A549 treated with Hydrocortisone at 1 μM for 4 hours (cell line): ENCODE measurements around the gene HMGB4. TPM values are rescaled to one million over a fixed set of nuclear protein-coding genes. Genes with fewer than 3 reads are reported as not detected.

ENCODE experiments used
- total RNA-seq: library from RNA; stranded (reverse); fragments of 200-300 nt; extraction: Qiagen RNA extraction; gene quantifications from 5 replicates; pipeline ENCODE4 v1.2.3, GENCODE V29; 2022

Gene HMGB4, protein sequence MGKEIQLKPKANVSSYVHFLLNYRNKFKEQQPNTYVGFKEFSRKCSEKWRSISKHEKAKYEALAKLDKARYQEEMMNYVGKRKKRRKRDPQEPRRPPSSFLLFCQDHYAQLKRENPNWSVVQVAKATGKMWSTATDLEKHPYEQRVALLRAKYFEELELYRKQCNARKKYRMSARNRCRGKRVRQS
- total RNA-seq = not detected in 5 replicates

DNA sequence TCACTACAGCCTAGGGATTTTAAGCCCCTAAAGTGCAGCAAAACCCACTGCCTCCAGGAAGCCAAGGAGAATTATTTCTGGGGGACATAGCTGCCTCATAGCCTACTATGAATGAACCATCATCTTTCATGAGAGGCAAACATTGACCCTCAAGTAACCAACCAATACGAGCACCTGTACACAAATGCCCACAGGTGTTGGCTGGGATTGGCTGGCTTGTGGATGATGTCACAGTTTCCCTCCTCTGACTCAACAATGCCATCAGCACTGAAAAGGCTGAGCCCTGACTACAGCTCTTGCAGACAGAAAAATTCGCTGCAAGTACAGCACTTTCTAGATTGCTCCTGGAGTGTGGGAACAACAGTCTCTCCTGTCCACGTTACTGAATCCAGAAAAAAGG, at the start of gene HMGB4:
TSS of gene HMGB4 (plus strand) at position 301 of the 400 bp plus-strand sequence. CDS start 113 bp downstream, outside the sequence.

